ENCODE results near the gene DLX2. TPM values are rescaled to one million over a fixed set of nuclear protein-coding genes. Genes with fewer than 3 reads are reported as not detected.

DLX2 gene
- total and polyA plus RNA-seq, 2 of the 13 experiments (the other 11 are each of a cell fraction or from before 2014, with no cell fraction given): 0.07 to 0.15 TPM

GRCh38 chr2:172102391-172103359 lies at the start of gene DLX2 (continued):
- TF ChIP-seq SRSF4 (IDR thresholded peaks at IDR 0.05; ENCODE audit: low read depth, low read length, poor library complexity, severe bottlenecking): no peak
- TF ChIP-seq, protein P1, sequence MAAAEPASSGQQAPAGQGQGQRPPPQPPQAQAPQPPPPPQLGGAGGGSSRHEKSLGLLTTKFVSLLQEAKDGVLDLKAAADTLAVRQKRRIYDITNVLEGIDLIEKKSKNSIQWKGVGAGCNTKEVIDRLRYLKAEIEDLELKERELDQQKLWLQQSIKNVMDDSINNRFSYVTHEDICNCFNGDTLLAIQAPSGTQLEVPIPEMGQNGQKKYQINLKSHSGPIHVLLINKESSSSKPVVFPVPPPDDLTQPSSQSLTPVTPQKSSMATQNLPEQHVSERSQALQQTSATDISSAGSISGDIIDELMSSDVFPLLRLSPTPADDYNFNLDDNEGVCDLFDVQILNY (CRISPR knock-in tag; conservative IDR thresholded peaks at IDR 0.05): 0 out of 2 replicates have a peak, but pooled peaks have one; percentile 7
- TF ChIP-seq HMGA1 (CRISPR knock-in tag; conservative IDR thresholded peaks at IDR 0.05): no peak
- peak; percentile 65 for TF ChIP-seq ZBTB14 (CRISPR knock-in tag; IDR thresholded peaks at IDR 0.05)
- no peak; the same call in 1 of the 2 replicates for TF ChIP-seq ZBTB34 (CRISPR knock-in tag; IDR thresholded peaks at IDR 0.05)
- TF ChIP-seq ZNF468 (CRISPR knock-in tag; IDR thresholded peaks at IDR 0.05): no peak
- TF ChIP-seq SMAD9 (CRISPR knock-in tag; IDR thresholded peaks at IDR 0.05): peak; percentile 89; the same call in 1 of the 2 replicates
- TF ChIP-seq ZNF770 (CRISPR knock-in tag; IDR thresholded peaks at IDR 0.05): peak; percentile 70
- TF ChIP-seq, protein P2, sequence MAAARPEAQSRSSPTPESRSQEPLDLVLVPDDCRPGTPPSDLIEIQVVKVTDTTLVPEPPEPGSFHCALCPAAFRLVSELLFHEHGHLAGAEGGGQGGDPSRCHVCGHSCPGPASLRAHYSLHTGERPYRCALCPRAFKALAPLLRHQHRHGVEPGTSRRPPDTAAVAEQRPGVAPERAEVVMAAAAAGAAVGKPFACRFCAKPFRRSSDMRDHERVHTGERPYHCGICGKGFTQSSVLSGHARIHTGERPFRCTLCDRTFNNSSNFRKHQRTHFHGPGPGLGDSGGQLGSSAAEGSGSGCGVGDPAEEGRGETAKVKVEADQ (CRISPR knock-in tag; IDR thresholded peaks at IDR 0.05; ENCODE audit: borderline replicate concordance): 0 out of 2 replicates have a peak, but pooled peaks have one; percentile 35
- peak; percentile 78; the same call in 1 of the 2 replicates for TF ChIP-seq ZNF616 (CRISPR knock-in tag; IDR thresholded peaks at IDR 0.05; ENCODE audit: low read depth)
- TF ChIP-seq SUZ12 (IDR thresholded peaks at IDR 0.05; ENCODE audit: low read depth, low read length): no peak
- TF ChIP-seq MEIS1 (CRISPR knock-in tag; IDR thresholded peaks at IDR 0.05; ENCODE audit: borderline replicate concordance): no peak
- TF ChIP-seq ARNT (IDR thresholded peaks at IDR 0.05): no peak
- TF ChIP-seq GPN1 (CRISPR knock-in tag; IDR thresholded peaks at IDR 0.05; ENCODE audit: borderline replicate concordance): 0 out of 2 replicates have a peak, but pooled peaks have one; percentile 32
- no peak for TF ChIP-seq MATR3 (CRISPR knock-in tag; IDR thresholded peaks at IDR 0.05)
- no peak for TF ChIP-seq ZNF282 (IDR thresholded peaks at IDR 0.05; ENCODE audit: partially characterized antibody)
- TF ChIP-seq CC2D1A (CRISPR knock-in tag; IDR thresholded peaks at IDR 0.05): peak; percentile 91
- TF ChIP-seq TERF1 (CRISPR knock-in tag; IDR thresholded peaks at IDR 0.05): 0 out of 2 replicates have a peak, but pooled peaks have one; percentile 25
- peak; percentile 70; the same call in 1 of the 2 replicates for TF ChIP-seq ZFAT (CRISPR knock-in tag; conservative IDR thresholded peaks at IDR 0.05)
- no peak for TF ChIP-seq ZNF816 (CRISPR knock-in tag; IDR thresholded peaks at IDR 0.05; ENCODE audit: borderline replicate concordance)
